NT2/D1 (cell line): ENCODE results near the gene NYNRIN.
"Not testable (repeated sequence)": the region's sequence is repeated elsewhere in the genome, so short reads cannot be mapped to it uniquely, and the experiment has no call there.

ENCODE experiments used
- DNase-seq: peaks from one replicate; pipeline ENCODE4 v3.0.0-alpha.2; 2011; ENCODE audit warnings: low read depth, low spot score
- H3K27me3 ChIP-seq: 2 replicates; pipeline ENCODE4 v1.6.0; 2011; ENCODE audit warnings: mild to moderate bottlenecking; ENCODE audit not compliant: insufficient read length, insufficient read depth
- H3K36me3 ChIP-seq: 2 replicates; pipeline ENCODE4 v1.6.1; 2011; ENCODE audit warnings: mild to moderate bottlenecking, low read length, mixed read lengths; ENCODE audit not compliant: insufficient read depth, insufficient read length
- H3K4me1 ChIP-seq: 2 replicates; pipeline ENCODE4 v1.5.1; 2011; ENCODE audit not compliant: insufficient read depth, insufficient read length
- H3K4me3 ChIP-seq: 2 replicates; pipeline ENCODE4 v1.5.1; 2011; ENCODE audit warnings: low read depth; ENCODE audit not compliant: insufficient read length
- H3K9ac ChIP-seq: 2 replicates; pipeline ENCODE4 v1.6.0; 2011; ENCODE audit warnings: low read depth; ENCODE audit not compliant: insufficient read length
- H3K9me3 ChIP-seq: 2 replicates; pipeline ENCODE4 v1.5.1; 2011; ENCODE audit warnings: mild to moderate bottlenecking, low read length; ENCODE audit not compliant: insufficient read depth
- SUZ12 ChIP-seq: IDR thresholded peaks from 2 replicates; pipeline ENCODE4 v1.6.1; 2011; ENCODE audit not compliant: insufficient read length, insufficient read depth; ENCODE audit errors: extremely low read depth
- YY1 ChIP-seq: IDR thresholded peaks from 2 replicates; pipeline ENCODE4 v1.6.1; 2011; ENCODE audit not compliant: insufficient read length, insufficient read depth
- ZNF274 ChIP-seq: IDR thresholded peaks from 2 replicates; pipeline ENCODE4 v1.6.1; 2011; ENCODE audit warnings: mild to moderate bottlenecking, low read depth, low read length

Gene NYNRIN

DNA sequence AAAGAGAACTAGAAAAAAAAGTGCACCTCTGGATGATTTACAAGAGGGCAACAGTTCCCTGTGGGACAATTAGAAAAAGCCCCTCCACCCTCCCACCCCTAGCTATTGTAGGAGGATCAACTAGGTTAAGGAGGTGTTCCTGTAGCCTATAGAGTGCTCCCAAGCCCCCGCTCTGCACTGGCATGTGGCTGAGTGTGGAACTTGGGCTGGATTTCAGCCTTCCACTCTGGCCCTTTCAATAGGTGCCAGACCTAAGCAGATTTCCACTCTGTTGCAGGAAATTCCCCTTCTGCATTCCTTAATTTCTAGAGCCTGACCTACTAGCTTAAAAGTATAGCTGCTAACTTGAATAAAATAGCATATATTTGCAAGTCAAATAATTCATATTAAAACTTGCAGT, 28.1 kb upstream of the NYNRIN start:
- DNase-seq, result no peak
- no peaks in the 10 kb centered on the region for H3K27me3 ChIP-seq
- peaks cover 15% of the 10 kb centered on the region for H3K36me3 ChIP-seq
- no peak for TF ChIP-seq YY1
- no peak for TF ChIP-seq SUZ12
- no peak for TF ChIP-seq ZNF274
- peaks cover 2% of the 10 kb centered on the region for H3K4me1 ChIP-seq
- no peak overlapping the region for H3K9ac ChIP-seq
- H3K4me3 ChIP-seq, result no peak overlapping the region
- no peaks in the 10 kb centered on the region for H3K9me3 ChIP-seq

DNA sequence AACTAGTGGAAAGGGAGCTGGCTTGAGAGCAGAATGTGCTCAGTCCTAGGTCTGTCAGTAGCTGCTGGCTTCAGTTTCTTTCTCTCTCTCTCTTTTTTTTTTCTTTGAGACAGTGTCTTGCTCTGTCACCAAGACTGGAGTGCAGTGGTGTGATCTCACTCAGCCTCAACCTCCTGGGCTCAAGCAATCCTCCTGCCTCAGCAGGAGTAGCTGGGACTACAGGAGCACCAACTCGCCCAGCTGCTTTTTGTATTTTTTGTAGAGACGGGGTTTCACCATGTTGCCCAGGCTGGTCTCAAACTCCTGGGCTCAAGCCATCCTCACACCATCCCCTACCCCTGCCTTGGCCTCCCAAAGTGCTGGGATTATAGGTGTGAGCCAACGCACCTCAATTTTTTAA, 27.2 kb upstream of the NYNRIN start:
- H3K27me3 ChIP-seq, H3K9me3 ChIP-seq, H3K9ac ChIP-seq, H3K4me3 ChIP-seq, DNase-seq, H3K4me1 ChIP-seq: not testable (repeated sequence)
- H3K36me3 ChIP-seq, result peaks cover 15% of the 10 kb centered on the region

DNA sequence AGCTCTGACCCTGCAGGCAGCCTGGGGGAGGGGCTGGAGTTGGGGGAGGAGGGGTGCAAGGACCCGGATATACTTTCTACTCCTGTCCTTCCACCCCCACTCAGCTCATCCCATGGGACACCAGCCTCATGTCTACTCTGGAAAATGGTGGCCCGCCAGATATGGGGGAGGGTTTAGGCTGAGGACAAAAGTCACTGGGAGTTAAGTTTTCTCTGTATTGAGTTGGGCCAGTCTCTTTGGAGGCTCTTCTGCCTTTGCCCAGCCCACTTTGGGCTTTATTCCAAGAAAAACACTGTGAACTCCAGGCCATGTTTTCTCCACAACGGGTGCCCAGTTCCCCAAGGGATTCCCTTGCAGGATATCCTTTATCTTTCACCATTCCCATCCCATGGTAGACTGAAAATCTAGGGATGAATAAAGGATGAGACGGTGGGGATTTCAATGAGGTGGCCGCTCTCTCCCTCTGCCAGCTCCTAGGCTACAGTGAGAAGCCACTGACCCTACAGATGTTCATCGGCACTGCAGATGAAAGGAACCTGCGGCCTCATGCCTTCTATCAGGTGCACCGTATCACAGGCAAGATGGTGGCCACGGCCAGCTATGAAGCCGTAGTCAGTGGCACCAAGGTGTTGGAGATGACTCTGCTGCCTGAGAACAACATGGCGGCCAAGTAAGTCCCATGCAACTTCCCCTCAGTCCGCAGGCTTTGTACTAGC, 25.9 kb upstream of the NYNRIN start:
- Histone ChIP-seq H3K4me3 (no peak overlapping the region), H3K4me1 (peaks cover 7% of the 10 kb centered on the region), H3K27me3 (no peaks in the 10 kb centered on the region), H3K9me3 (no peaks in the 10 kb centered on the region), H3K36me3 (peaks cover 15% of the 10 kb centered on the region), H3K9ac (no peak overlapping the region)
- TF ChIP-seq SUZ12 (no peak), YY1 (no peak), ZNF274 (no peak)
- DNase-seq, result no peak

DNA sequence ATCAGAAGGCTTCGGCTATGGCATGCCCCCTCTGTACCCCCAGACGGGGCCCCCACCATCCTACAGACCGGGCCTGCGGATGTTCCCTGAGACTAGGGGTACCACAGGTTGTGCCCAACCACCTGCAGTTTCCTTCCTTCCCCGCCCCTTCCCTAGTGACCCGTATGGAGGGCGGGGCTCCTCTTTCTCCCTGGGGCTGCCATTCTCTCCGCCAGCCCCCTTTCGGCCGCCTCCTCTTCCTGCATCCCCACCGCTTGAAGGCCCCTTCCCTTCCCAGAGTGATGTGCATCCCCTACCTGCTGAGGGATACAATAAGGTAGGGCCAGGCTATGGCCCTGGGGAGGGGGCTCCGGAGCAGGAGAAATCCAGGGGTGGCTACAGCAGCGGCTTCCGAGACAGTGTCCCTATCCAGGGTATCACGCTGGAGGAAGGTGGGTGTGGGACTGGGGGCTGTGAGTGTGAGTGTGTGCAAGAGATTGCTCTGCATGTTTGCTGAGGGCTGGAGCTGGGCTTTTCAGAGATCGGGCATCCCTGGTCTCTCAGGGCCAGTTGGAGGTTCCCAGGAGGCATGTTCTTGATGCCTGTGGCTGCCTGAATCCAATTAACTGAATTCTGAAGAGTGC, 22.2 kb upstream of the NYNRIN start:
- TF ChIP-seq YY1, result no peak
- TF ChIP-seq SUZ12, result no peak
- no peak for TF ChIP-seq ZNF274
- Histone ChIP-seq H3K4me3 (no peak overlapping the region), H3K9ac (no peak overlapping the region), H3K9me3 (no peaks in the 10 kb centered on the region), H3K36me3 (peaks cover 15% of the 10 kb centered on the region), H3K4me1 (peaks cover 19% of the 10 kb centered on the region), H3K27me3 (no peaks in the 10 kb centered on the region)
- no peak for DNase-seq

DNA sequence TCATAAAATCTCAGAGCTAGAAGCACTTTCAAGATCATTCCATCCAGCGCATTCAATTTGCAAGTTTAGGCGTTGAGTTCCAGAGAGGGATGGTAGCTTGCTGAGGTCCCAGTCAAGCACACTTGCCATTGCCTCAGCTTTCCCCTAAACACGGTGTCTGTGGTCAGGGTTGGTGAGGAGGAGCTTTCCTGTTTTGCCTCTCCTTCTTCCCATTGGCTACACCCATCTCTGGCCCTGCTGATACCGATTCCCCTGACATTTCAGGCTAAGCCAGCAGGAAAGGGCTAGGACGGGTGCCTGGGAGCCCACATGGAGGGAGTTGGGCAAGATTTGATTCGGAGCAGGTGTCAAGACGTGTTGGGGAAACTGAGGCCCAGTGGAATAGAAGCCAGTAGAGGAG, 21.7 kb upstream of the NYNRIN start:
- DNase-seq, result no peak
- TF ChIP-seq ZNF274 (no peak), YY1 (no peak), SUZ12 (no peak)
- Histone ChIP-seq H3K9ac (no peak overlapping the region), H3K9me3 (no peaks in the 10 kb centered on the region), H3K4me3 (no peak overlapping the region), H3K27me3 (no peaks in the 10 kb centered on the region), H3K36me3 (peaks cover 15% of the 10 kb centered on the region), H3K4me1 (peaks cover 19% of the 10 kb centered on the region)

DNA sequence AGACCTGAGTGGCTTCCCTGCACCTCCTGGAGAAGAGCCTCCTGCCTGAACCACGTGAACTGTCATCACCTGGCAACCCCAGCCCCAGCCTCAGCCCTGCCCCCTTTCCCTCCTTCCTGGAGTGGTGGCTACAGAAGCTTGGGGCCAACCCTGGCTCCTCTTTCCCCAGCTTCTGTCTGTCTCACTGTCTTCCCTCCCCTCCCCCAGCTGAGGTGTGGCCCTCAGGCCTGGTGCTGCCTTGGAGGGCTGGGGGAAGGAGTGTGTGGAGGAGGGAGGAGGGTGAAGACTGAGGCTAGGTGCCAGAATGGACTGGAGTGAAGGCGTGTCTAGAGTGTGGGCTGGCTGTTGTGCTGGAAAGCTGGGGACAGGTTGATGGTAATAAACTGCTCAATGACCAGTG, 21.1 kb upstream of the NYNRIN start:
- Histone ChIP-seq H3K27me3 (no peaks in the 10 kb centered on the region), H3K4me1 (peaks cover 19% of the 10 kb centered on the region), H3K36me3 (peaks cover 12% of the 10 kb centered on the region), H3K9me3 (no peaks in the 10 kb centered on the region), H3K9ac (no peak overlapping the region), H3K4me3 (no peak overlapping the region)
- TF ChIP-seq ZNF274 (no peak), SUZ12 (no peak)
- no peak for DNase-seq

DNA sequence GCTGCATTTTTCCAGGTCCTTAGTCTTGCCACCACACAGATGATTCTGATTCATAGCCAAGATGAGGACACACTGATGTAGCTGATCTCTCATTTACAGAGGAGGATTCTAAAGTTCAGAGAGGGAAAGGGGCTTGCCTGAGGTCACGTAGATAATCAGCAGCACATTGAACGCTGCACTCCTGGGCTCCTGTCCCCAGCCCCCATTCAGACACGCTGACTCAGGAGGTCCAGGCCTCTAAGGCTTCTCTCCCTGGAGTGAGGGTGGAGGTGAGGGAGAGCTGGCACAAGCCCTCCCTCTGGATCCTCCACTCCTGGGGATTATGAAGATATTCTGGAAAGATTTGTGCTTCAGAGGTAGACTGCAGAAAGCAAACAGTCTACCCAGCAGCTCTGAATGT, 20.5 kb upstream of the NYNRIN start:
- Histone ChIP-seq H3K27me3 (no peaks in the 10 kb centered on the region), H3K9ac (no peak overlapping the region), H3K36me3 (peaks cover 7% of the 10 kb centered on the region), H3K9me3 (no peaks in the 10 kb centered on the region), H3K4me1 (peaks cover 19% of the 10 kb centered on the region), H3K4me3 (no peak overlapping the region)
- no peak for DNase-seq
- no peak for TF ChIP-seq SUZ12
- TF ChIP-seq YY1, result no peak
- no peak for TF ChIP-seq ZNF274
